Esophagus (tissue), 2 donors: ENCODE measurements around the gene NEK11. TPM values are rescaled to one million over a fixed set of nuclear protein-coding genes. Genes with fewer than 3 reads are reported as not detected.

Experiments used
- H3K27ac ChIP-seq, 2 donors: one replicate each; pipeline ENCODE4 v1.5.1; 2013; ENCODE audit warnings: low read depth in 2 of 2, mild to moderate bottlenecking in 2 of 2, inconsistent platforms in 1 of 2, low read length in 1 of 2, moderate library complexity in 1 of 2
- H3K27me3 ChIP-seq, 2 donors: one replicate each; pipeline ENCODE4 v1.6.1; 2013; ENCODE audit warnings: low read length in 2 of 2, control low read depth in 1 of 2, mild to moderate bottlenecking in 1 of 2; ENCODE audit not compliant: insufficient read depth in 2 of 2, control insufficient read depth in 1 of 2
- H3K36me3 ChIP-seq, 2 donors: one replicate each; pipeline ENCODE4 v1.6.1; 2013; ENCODE audit warnings: low read length in 1 of 2; ENCODE audit not compliant: control insufficient read depth in 2 of 2, insufficient read depth in 2 of 2
- H3K4me1 ChIP-seq, 2 donors: one replicate each; pipeline ENCODE4 v1.6.1; 2013; ENCODE audit warnings: low read length in 1 of 2; ENCODE audit not compliant: control insufficient read depth in 2 of 2, insufficient read depth in 2 of 2
- H3K4me3 ChIP-seq, 2 donors: one replicate each; pipeline ENCODE4 v1.5.1; 2013; ENCODE audit warnings: low read length in 2 of 2, mild to moderate bottlenecking in 2 of 2, low read depth in 1 of 2, moderate library complexity in 1 of 2
- H3K9me3 ChIP-seq, 2 donors: one replicate each; pipeline ENCODE4 v1.6.1; 2013; ENCODE audit warnings: mild to moderate bottlenecking in 2 of 2, low read depth in 1 of 2, low read length in 1 of 2, moderate library complexity in 1 of 2; ENCODE audit not compliant: control insufficient read depth in 2 of 2, insufficient read depth in 1 of 2
- WGBS, 2 donors: extraction: QIAGEN DNeasy Blood & Tissue Kit; methylation state at CpG; one replicate each; pipeline ENCODE4 v1.1.7; 2013; 5-methylcytosine and 5-hydroxymethylcytosine counted together
- polyA plus RNA-seq, 2 donors: library from polyadenylated mRNA; stranded (reverse); fragments of 200-250 nt; gene quantifications; one replicate each; pipeline ENCODE4 v1.2.3, GENCODE V29; 2013
- donor health status: healthy with polysubstance abuse.
- donor health status: Bipolar disorder and iron deficiency.

The NEK11 gene
- polyA plus RNA-seq, 2 donors, result 1.2 to 1.5 TPM

- Histone ChIP-seq H3K27me3 (no peaks in the 10 kb centered on the region), H3K27ac (no peak overlapping the region), H3K4me3 (no peak overlapping the region), H3K4me1 (no peaks in the 10 kb centered on the region), H3K9me3 (no peaks in the 10 kb centered on the region), H3K36me3 (peaks cover 0 to 2% of the 10 kb centered on the region in 2 donors)
- 73 to 81% methylated on average over 5 of the region's 5 CpGs for WGBS, 2 donors
Observed at GRCh38 chr3:131224886-131225550, 198.3 kb downstream of the NEK11 start.

GRCh38 chr3:131228522-131228921 lies 201.8 kb downstream of the NEK11 start:
- H3K27me3 ChIP-seq, result no peaks in the 10 kb centered on the region
- no peaks in the 10 kb centered on the region for H3K9me3 ChIP-seq
- H3K4me1 ChIP-seq, result no peaks in the 10 kb centered on the region
- H3K27ac ChIP-seq, result no peak overlapping the region
- H3K36me3 ChIP-seq, result peaks cover 0 to 2% of the 10 kb centered on the region in 2 donors
- H3K4me3 ChIP-seq, result no peak overlapping the region
- 86 to 89% methylated on average over 3 of the region's 3 CpGs for WGBS, 2 donors

- no peak overlapping the region for H3K4me3 ChIP-seq
- peaks cover 0 to 2% of the 10 kb centered on the region in 2 donors for H3K36me3 ChIP-seq
- no peak overlapping the region for H3K27ac ChIP-seq
- no peaks in the 10 kb centered on the region for H3K27me3 ChIP-seq
- H3K9me3 ChIP-seq, result no peaks in the 10 kb centered on the region
- no peaks in the 10 kb centered on the region for H3K4me1 ChIP-seq
- WGBS, 2 donors, result 80 to 87% methylated on average over 3 of the region's 3 CpGs
Observed at GRCh38 chr3:131231710-131232389, 205.2 kb downstream of the NEK11 start.

- Histone ChIP-seq H3K4me1 (no peaks in the 10 kb centered on the region), H3K36me3 (peaks cover 0 to 2% of the 10 kb centered on the region in 2 donors), H3K4me3 (no peak overlapping the region), H3K9me3 (no peaks in the 10 kb centered on the region), H3K27me3 (no peaks in the 10 kb centered on the region), H3K27ac (no peak overlapping the region)
- WGBS, 2 donors, result 93 to 94% methylated on average over 3 of the region's 3 CpGs
Observed at GRCh38 chr3:131232711-131233267, 206.1 kb downstream of the NEK11 start.

- H3K36me3 ChIP-seq, result no peaks in the 10 kb centered on the region
- no peak overlapping the region for H3K4me3 ChIP-seq
- no peaks in the 10 kb centered on the region for H3K4me1 ChIP-seq
- no peaks in the 10 kb centered on the region for H3K27me3 ChIP-seq
- no peak overlapping the region for H3K27ac ChIP-seq
- H3K9me3 ChIP-seq, result no peaks in the 10 kb centered on the region
- WGBS, 2 donors, result 73 to 74% methylated on average over 5 of the region's 5 CpGs
Observed at GRCh38 chr3:131233900-131234668, 207.4 kb downstream of the NEK11 start.

GRCh38 chr3:131236421-131236820 lies 209.7 kb downstream of the NEK11 start:
- H3K27me3 ChIP-seq, result no peaks in the 10 kb centered on the region
- no peak overlapping the region for H3K4me3 ChIP-seq
- H3K36me3 ChIP-seq, result no peaks in the 10 kb centered on the region
- 54 to 62% methylated on average over 6 of the region's 6 CpGs for WGBS, 2 donors
- no peaks in the 10 kb centered on the region for H3K9me3 ChIP-seq
- H3K27ac ChIP-seq, result no peak overlapping the region
- no peaks in the 10 kb centered on the region for H3K4me1 ChIP-seq

- Histone ChIP-seq H3K27me3 (no peaks in the 10 kb centered on the region), H3K4me3 (no peak overlapping the region), H3K36me3 (no peaks in the 10 kb centered on the region), H3K4me1 (no peaks in the 10 kb centered on the region), H3K27ac (no peak overlapping the region), H3K9me3 (no peaks in the 10 kb centered on the region)
- WGBS, 2 donors, result 91 to 99% methylated on average over 2 of the region's 2 CpGs
Observed at GRCh38 chr3:131238496-131238895, 211.8 kb downstream of the NEK11 start.

- Histone ChIP-seq H3K4me3 (no peak overlapping the region), H3K9me3 (no peaks in the 10 kb centered on the region), H3K36me3 (no peaks in the 10 kb centered on the region), H3K4me1 (no peaks in the 10 kb centered on the region), H3K27ac (no peak overlapping the region), H3K27me3 (no peaks in the 10 kb centered on the region)
- WGBS, 2 donors, result 85 to 92% methylated on average over 3 of the region's 3 CpGs
Observed at GRCh38 chr3:131239267-131239666, 212.6 kb downstream of the NEK11 start.

GRCh38 chr3:131242201-131242600 lies 215.5 kb downstream of the NEK11 start:
- H3K4me1 ChIP-seq, result no peaks in the 10 kb centered on the region
- no peaks in the 10 kb centered on the region for H3K9me3 ChIP-seq
- 69 to 71% methylated on average over 3 of the region's 3 CpGs for WGBS, 2 donors
- no peak overlapping the region for H3K4me3 ChIP-seq
- no peaks in the 10 kb centered on the region for H3K36me3 ChIP-seq
- no peak overlapping the region for H3K27ac ChIP-seq
- H3K27me3 ChIP-seq, result no peaks in the 10 kb centered on the region
